22Rv1 (cell line): Measurements from ENCODE around the gene UPP1.

ENCODE experiments used
- H3K27ac ChIP-seq: fragments of 450-650 bp; 2 replicates; pipeline ENCODE4 v1.5.1; 2017
- CTCF ChIP-seq: fragments of 450-650 bp; IDR thresholded peaks from 2 replicates; pipeline ENCODE4 v1.5.1; 2017; ENCODE audit warnings: mild to moderate bottlenecking
- ZFX ChIP-seq: fragments of 450-650 bp; IDR thresholded peaks from 2 replicates; pipeline ENCODE4 v1.6.1; 2017; ENCODE audit warnings: antibody characterized with exemption, borderline replicate concordance

UPP1 gene

GRCh38 chr7:48089046-48090003, at the start of gene UPP1:
UPP1 (plus strand) TSS chr7:48089265; CDS start chr7:48094784, 5,519 bp downstream.
- H3K27ac ChIP-seq: peak within 1 kb of the TSS; percentile 96
- no peak for TF ChIP-seq CTCF
- TF ChIP-seq ZFX: no peak

GRCh38 chr7:48040944-48041652, 48.0 kb upstream of the UPP1 start:
- no peak overlapping the region for H3K27ac ChIP-seq
- TF ChIP-seq CTCF: no peak
- no peak for TF ChIP-seq ZFX

- no peak overlapping the region for H3K27ac ChIP-seq
- TF ChIP-seq CTCF (no peak), ZFX (no peak)
These were observed 47.5 kb upstream of the UPP1 start for GRCh38 chr7:48041653-48041970.

- TF ChIP-seq CTCF: no peak
- no peak for TF ChIP-seq ZFX
These were observed 46.8 kb upstream of the UPP1 start for GRCh38 chr7:48042216-48042615.

GRCh38 chr7:48042636-48043035, 46.4 kb upstream of the UPP1 start:
- H3K27ac ChIP-seq: no peak overlapping the region
- TF ChIP-seq CTCF (no peak), ZFX (no peak)

More at GRCh38 chr7:48042216-48042615, 46.8 kb upstream of the UPP1 start:
- no peak overlapping the region for H3K27ac ChIP-seq

- TF ChIP-seq ZFX (no peak), CTCF (no peak)
- no peak overlapping the region for H3K27ac ChIP-seq
These were observed 43.8 kb upstream of the UPP1 start for GRCh38 chr7:48045195-48045765.

- H3K27ac ChIP-seq: no peak overlapping the region
- no peak for TF ChIP-seq CTCF
- no peak for TF ChIP-seq ZFX
These were observed 42.6 kb upstream of the UPP1 start for GRCh38 chr7:48046458-48046857.
